Measurements from ENCODE around the gene NME7. TPM values are rescaled to one million over a fixed set of nuclear protein-coding genes. Genes with fewer than 3 reads are reported as not detected.

NME7 gene
- total and polyA plus RNA-seq, 4 donors, result 7.8 to 26.5 (median 9.4) TPM

DNA sequence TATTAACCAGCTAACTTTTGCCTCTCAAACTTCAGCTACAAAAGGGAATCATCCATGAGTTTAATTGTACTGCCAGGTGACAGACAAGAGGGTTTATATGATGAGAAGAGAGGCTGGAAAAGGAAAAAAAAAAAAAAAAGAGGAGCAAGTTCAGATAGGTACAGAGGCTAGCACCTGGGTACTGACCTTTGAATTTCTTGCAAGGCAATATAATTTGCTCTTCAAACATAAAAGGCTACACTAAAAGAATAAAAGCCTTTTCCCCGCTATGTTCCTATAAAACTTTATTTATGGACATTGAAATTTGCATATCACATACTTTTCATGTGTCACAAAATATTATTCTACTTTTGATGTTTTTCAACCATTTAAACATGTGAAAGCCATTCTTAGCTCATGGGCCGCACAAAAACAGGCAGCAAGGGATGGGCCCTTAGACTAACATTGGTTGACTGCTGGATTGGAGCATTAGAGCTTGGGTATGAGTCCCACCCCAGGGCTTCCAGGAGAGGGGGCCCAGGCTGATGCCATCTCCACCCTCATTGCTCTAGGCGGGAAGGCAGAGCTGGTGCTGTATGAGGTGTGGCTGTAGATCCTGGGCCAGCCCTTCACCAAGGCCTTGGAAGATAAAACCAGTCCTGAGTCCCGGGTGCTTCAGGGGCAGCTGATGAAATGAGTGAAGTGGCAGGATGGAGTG is 216.8 kb downstream of the NME7 start:
- TF ChIP-seq FOXA2 (IDR thresholded peaks at IDR 0.05) (no peak), YY1 (IDR thresholded peaks at IDR 0.05) (no peak), NR2F2 (IDR thresholded peaks at IDR 0.05) (no peak), RXRA (IDR thresholded peaks at IDR 0.05) (no peak), SP1 (IDR thresholded peaks at IDR 0.05) (no peak), JUND (IDR thresholded peaks at IDR 0.05) (no peak), FOXA1 (IDR thresholded peaks at IDR 0.05) (no peak), EGR1 (IDR thresholded peaks at IDR 0.05; ENCODE audit: low read depth in 2 of 2) (no peak), MAX (IDR thresholded peaks at IDR 0.05) (no peak), GABPA (IDR thresholded peaks at IDR 0.05 in 1 of 2, conservative IDR thresholded peaks at IDR 0.05 in 1 of 2) (no peak), RAD21 (IDR thresholded peaks at IDR 0.05) (no peak), TAF1 (conservative IDR thresholded peaks at IDR 0.05) (no peak), HNF4A (conservative IDR thresholded peaks at IDR 0.05) (no peak), HNF4G (IDR thresholded peaks at IDR 0.05) (no peak), ATF3 (IDR thresholded peaks at IDR 0.05) (no peak), REST (IDR thresholded peaks at IDR 0.05) (no peak)
- TF ChIP-seq, protein P1, sequence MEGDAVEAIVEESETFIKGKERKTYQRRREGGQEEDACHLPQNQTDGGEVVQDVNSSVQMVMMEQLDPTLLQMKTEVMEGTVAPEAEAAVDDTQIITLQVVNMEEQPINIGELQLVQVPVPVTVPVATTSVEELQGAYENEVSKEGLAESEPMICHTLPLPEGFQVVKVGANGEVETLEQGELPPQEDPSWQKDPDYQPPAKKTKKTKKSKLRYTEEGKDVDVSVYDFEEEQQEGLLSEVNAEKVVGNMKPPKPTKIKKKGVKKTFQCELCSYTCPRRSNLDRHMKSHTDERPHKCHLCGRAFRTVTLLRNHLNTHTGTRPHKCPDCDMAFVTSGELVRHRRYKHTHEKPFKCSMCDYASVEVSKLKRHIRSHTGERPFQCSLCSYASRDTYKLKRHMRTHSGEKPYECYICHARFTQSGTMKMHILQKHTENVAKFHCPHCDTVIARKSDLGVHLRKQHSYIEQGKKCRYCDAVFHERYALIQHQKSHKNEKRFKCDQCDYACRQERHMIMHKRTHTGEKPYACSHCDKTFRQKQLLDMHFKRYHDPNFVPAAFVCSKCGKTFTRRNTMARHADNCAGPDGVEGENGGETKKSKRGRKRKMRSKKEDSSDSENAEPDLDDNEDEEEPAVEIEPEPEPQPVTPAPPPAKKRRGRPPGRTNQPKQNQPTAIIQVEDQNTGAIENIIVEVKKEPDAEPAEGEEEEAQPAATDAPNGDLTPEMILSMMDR (IDR thresholded peaks at IDR 0.05; ENCODE audit: low read depth, low read length, missing input control), result no peak
- TF ChIP-seq, protein P2, sequence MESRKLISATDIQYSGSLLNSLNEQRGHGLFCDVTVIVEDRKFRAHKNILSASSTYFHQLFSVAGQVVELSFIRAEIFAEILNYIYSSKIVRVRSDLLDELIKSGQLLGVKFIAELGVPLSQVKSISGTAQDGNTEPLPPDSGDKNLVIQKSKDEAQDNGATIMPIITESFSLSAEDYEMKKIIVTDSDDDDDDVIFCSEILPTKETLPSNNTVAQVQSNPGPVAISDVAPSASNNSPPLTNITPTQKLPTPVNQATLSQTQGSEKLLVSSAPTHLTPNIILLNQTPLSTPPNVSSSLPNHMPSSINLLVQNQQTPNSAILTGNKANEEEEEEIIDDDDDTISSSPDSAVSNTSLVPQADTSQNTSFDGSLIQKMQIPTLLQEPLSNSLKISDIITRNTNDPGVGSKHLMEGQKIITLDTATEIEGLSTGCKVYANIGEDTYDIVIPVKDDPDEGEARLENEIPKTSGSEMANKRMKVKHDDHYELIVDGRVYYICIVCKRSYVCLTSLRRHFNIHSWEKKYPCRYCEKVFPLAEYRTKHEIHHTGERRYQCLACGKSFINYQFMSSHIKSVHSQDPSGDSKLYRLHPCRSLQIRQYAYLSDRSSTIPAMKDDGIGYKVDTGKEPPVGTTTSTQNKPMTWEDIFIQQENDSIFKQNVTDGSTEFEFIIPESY (IDR thresholded peaks at IDR 0.05), result no peak
- no peak overlapping the region for H3K4me3 ChIP-seq (ENCODE audit: low read depth in 1 of 3, low read length in 3 of 3)
- no peaks in the 10 kb centered on the region for H3K27me3 ChIP-seq (ENCODE audit: control insufficient read depth in 4 of 4, insufficient read depth in 4 of 4, low read length in 3 of 4)
- peaks cover 8 to 19% (median 16%) of the 10 kb centered on the region in 4 donors for H3K4me1 ChIP-seq (ENCODE audit: control insufficient read depth in 4 of 4, insufficient read depth in 4 of 4, low read length in 3 of 4)
- H3K27ac ChIP-seq (ENCODE audit: low read depth in 1 of 2, low read length in 2 of 2), result no peak overlapping the region
- H3K36me3 ChIP-seq (ENCODE audit: control insufficient read depth in 4 of 4, insufficient read depth in 3 of 4, low read depth in 1 of 4, low read length in 3 of 4), result no peaks in the 10 kb centered on the region
- H3K9me3 ChIP-seq (ENCODE audit: control insufficient read depth in 4 of 4, low read length in 3 of 4), result no peaks in the 10 kb centered on the region
- H3K9ac ChIP-seq (ENCODE audit: low read depth in 1 of 2, low read length in 2 of 2), result no peak overlapping the region
- 68% methylated on average over 4 of the region's 4 CpGs for WGBS
- no peak for DNase-seq (ENCODE audit: low spot score)

All from liver (tissue), 9 donors.